AG09319 (cell line): ENCODE data around the gene TIMM23.
"Not testable (repeated sequence)": the region's sequence is repeated elsewhere in the genome, so short reads cannot be mapped to it uniquely, and the experiment has no call there.

ENCODE experiments used
- DNase-seq: peaks from one replicate; pipeline ENCODE4 v3.0.0-alpha.2; 2010; ENCODE audit warnings: low read depth; ENCODE audit errors: extremely low read depth
- CTCF ChIP-seq: IDR thresholded peaks from 2 replicates; pipeline ENCODE4 v1.5.1; 2011; ENCODE audit warnings: low read depth, mild to moderate bottlenecking, inconsistent platforms, low read length, moderate library complexity

The TIMM23 gene

DNA sequence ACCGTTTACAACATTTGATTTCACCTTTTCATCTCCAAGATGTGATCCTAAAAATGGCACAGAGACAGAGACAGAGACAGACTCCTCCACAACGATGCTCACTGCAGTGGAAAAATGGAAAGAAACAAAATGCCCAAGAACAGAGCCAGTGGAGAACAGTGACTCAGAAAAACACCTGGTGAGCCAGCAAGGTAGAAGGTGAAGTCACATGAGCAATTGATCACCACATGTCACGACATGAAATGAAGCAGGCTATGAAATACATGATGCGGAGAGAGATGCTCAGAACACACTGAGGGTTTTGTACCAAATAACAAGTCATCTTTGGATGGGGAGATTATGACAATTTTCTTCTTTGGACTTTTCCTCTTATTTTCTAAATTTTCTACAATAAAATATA, 70.2 kb downstream of the TIMM23 start:
- TF ChIP-seq CTCF, result no peak
- DNase-seq, result no peak

GRCh38 chr10:46046261-46046660, 74.0 kb downstream of the TIMM23 start, which contains the start of gene MSMB:
Gene MSMB, minus strand, starts transcription at chr10:46046269. Its CDS starts 32 bp downstream, at chr10:46046237.
- no peak for TF ChIP-seq CTCF
- no peak for DNase-seq

GRCh38 chr10:46048152-46048551, 75.9 kb downstream of the TIMM23 start:
- DNase-seq, result no peak

DNA sequence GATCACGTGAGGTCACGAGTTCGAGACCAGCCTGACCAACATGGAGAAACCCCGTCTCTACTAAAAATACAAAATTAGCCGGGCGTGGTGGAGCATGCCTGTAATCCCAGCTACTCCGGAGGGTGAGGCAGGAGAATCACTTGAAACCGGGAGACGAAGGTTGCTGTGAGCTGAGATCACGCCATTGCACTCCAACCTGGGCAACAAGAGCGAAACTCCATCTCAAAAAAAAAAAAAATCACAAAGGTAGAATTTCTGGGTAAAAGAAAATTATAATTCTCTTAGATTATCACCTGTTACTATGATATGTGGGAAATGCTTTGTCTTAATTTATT, 77.2 kb downstream of the TIMM23 start:
- DNase-seq, result not testable (repeated sequence)

More at GRCh38 chr10:46048152-46048551, 75.9 kb downstream of the TIMM23 start:
- TF ChIP-seq CTCF, result no peak

- DNase-seq, result no peak
- no peak for TF ChIP-seq CTCF
These were observed 78.8 kb downstream of the TIMM23 start for GRCh38 chr10:46050941-46051623.

GRCh38 chr10:46052057-46052790, 79.9 kb downstream of the TIMM23 start:
- DNase-seq, result no peak
- no peak for TF ChIP-seq CTCF

DNA sequence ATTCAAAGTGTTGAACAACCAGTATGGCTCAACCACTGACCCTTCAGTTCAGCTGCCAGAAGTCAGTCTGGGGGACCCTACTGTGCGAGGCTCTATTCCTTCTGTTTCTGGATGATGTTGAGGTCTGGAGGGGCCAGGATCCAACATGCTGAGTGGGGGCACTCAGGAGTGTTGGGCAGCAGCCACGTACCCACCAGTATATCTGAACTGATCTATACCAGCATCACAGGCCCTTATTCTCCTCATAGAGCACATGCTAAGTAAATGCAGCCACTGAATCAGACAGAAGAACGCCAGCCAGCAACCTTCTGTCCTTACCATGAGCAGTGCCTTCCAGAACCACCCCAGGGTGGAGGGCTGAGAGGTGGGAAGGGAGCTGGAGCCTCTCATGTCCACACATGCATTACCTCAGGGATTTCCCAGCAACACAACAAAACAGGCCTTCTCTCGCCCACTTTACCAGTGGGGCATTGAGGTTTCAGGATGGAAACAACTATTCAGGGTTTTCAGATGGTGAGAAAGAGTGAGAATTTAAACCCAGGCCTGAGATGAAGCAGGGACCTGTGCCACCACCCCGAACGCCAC, 80.6 kb downstream of the TIMM23 start:
- TF ChIP-seq CTCF, result no peak
- DNase-seq, result no peak
